GM23338 (cell line): ENCODE results near the gene CCDC69. TPM values are rescaled to one million over a fixed set of nuclear protein-coding genes. Genes with fewer than 3 reads are reported as not detected.

ENCODE experiments used
- ATAC-seq: fragments of 200-7000 bp; cut with Tn5 transposase; 3 replicates; pipeline ENCODE4 v1.9.1; 2020
- DNase-seq: peaks from one replicate; pipeline ENCODE4 v3.0.0-alpha.2; 2015; ENCODE audit warnings: low spot score
- H2AFZ ChIP-seq: fragments of 200-600 bp; sonication (generic); 2 replicates; pipeline ENCODE4 v1.8.0; 2016; ENCODE audit warnings: antibody characterized with exemption, mild to moderate bottlenecking, moderate library complexity
- H3F3A ChIP-seq: fragments of 200-600 bp; sonication (generic); replicated peaks from 2 replicates; pipeline ENCODE4 v1.8.0; 2017; ENCODE audit warnings: antibody characterized with exemption, mixed run types, low read depth
- H3K27ac ChIP-seq: fragments of 200-600 bp; sonication (generic); 2 replicates; pipeline ENCODE4 v1.6.1; 2016; ENCODE audit warnings: low read depth
- H3K27me3 ChIP-seq: fragments of 200-600 bp; sonication (generic); 2 replicates; pipeline ENCODE4 v1.8.0; 2016; ENCODE audit warnings: mild to moderate bottlenecking, mixed run types, moderate library complexity; ENCODE audit not compliant: insufficient read depth
- H3K36me3 ChIP-seq: fragments of 200-600 bp; sonication (generic); 2 replicates; pipeline ENCODE4 v1.8.0; 2016; ENCODE audit warnings: mild to moderate bottlenecking; ENCODE audit not compliant: insufficient read depth
- H3K4me1 ChIP-seq: fragments of 200-600 bp; sonication (generic); 2 replicates; pipeline ENCODE4 v1.8.0; 2016; ENCODE audit warnings: mild to moderate bottlenecking, moderate library complexity; ENCODE audit not compliant: insufficient read depth
- H3K4me2 ChIP-seq: fragments of 200-600 bp; sonication (generic); 2 replicates; pipeline ENCODE4 v1.7.1; 2017; ENCODE audit warnings: mixed run types
- H3K4me3 ChIP-seq: fragments of 200-600 bp; sonication (generic); 2 replicates; pipeline ENCODE4 v1.6.1; 2016; ENCODE audit warnings: mixed run types
- H3K79me2 ChIP-seq: fragments of 200-600 bp; sonication (generic); replicated peaks from 2 replicates; pipeline ENCODE4 v1.8.0; 2017; ENCODE audit warnings: mild to moderate bottlenecking; ENCODE audit not compliant: insufficient read depth
- H3K9me2 ChIP-seq: fragments of 200-600 bp; sonication (generic); 2 replicates; pipeline ENCODE4 v1.8.0; 2017; ENCODE audit not compliant: insufficient read depth
- H4K20me1 ChIP-seq: fragments of 200-600 bp; sonication (generic); replicated peaks from 2 replicates; pipeline ENCODE4 v1.8.0; 2017; ENCODE audit warnings: mild to moderate bottlenecking; ENCODE audit not compliant: insufficient read depth
- H3K27ac Mint-ChIP-seq: 2 replicates; pipeline ENCODE4 v1.8.0; 2020; ENCODE audit warnings: inconsistent platforms, mild to moderate bottlenecking, moderate library complexity, mixed read lengths
- H3K27me3 Mint-ChIP-seq: 3 replicates; pipeline ENCODE4 v1.8.0; 2022; ENCODE audit warnings: low read depth, mild to moderate bottlenecking, moderate library complexity, mixed read lengths, inconsistent platforms; ENCODE audit not compliant: insufficient read depth, poor library complexity
- H3K36me3 Mint-ChIP-seq: 3 replicates; pipeline ENCODE4 v1.8.0; 2021; ENCODE audit warnings: low read depth, mild to moderate bottlenecking, inconsistent platforms, moderate library complexity, mixed read lengths
- H3K4me1 Mint-ChIP-seq: 3 replicates; pipeline ENCODE4 v1.8.0; 2020; ENCODE audit warnings: mild to moderate bottlenecking, inconsistent platforms, mixed read lengths
- H3K4me3 Mint-ChIP-seq: 3 replicates; pipeline ENCODE4 v1.8.0; 2021; ENCODE audit warnings: moderate library complexity, mild to moderate bottlenecking, inconsistent platforms, mixed read lengths
- H3K9me3 Mint-ChIP-seq: 3 replicates; pipeline ENCODE4 v1.8.0; 2020; ENCODE audit warnings: moderate library complexity, mild to moderate bottlenecking, inconsistent platforms, mixed read lengths
- CREB1 ChIP-seq: fragments of 250-450 bp; sonication (Bioruptor Pico); IDR thresholded peaks from 2 replicates; pipeline ENCODE4 v1.5.0; 2020; ENCODE audit warnings: low read depth, mild to moderate bottlenecking, moderate library complexity
- EZH2 ChIP-seq: fragments of 200-600 bp; sonication (generic); IDR thresholded peaks from one replicate; pipeline ENCODE4 v1.8.0; 2017; ENCODE audit warnings: antibody characterized with exemption, mild to moderate bottlenecking, low read depth; ENCODE audit not compliant: unreplicated experiment
- EZH2phosphoT487 ChIP-seq: fragments of 200-600 bp; sonication (generic); IDR thresholded peaks from one replicate; pipeline ENCODE4 v1.8.1; 2018; ENCODE audit warnings: antibody characterized with exemption; ENCODE audit not compliant: unreplicated experiment
- JUNB ChIP-seq: IDR thresholded peaks from one replicate; pipeline ENCODE4 v1.6.1; 2016; ENCODE audit warnings: antibody characterized with exemption; ENCODE audit not compliant: unreplicated experiment
- NANOG ChIP-seq: IDR thresholded peaks from 2 replicates; pipeline ENCODE4 v1.6.1; 2016; ENCODE audit warnings: antibody characterized with exemption, borderline replicate concordance
- POLR2AphosphoS5 ChIP-seq: IDR thresholded peaks from 2 replicates; pipeline ENCODE4 v1.6.1; 2016; ENCODE audit warnings: antibody characterized with exemption, low read depth
- REST ChIP-seq: IDR thresholded peaks from one replicate; pipeline ENCODE4 v1.6.1; 2018; ENCODE audit warnings: antibody characterized with exemption; ENCODE audit not compliant: unreplicated experiment
- STAT1 ChIP-seq: IDR thresholded peaks from one replicate; pipeline ENCODE4 v1.6.1; 2016; ENCODE audit warnings: antibody characterized with exemption; ENCODE audit not compliant: unreplicated experiment
- ZNF114 ChIP-seq: fragments of 250-450 bp; sonication (Bioruptor Pico); IDR thresholded peaks from 2 replicates; pipeline ENCODE4 v1.5.0; 2020; ENCODE audit warnings: mild to moderate bottlenecking, moderate library complexity
- ZNF331 ChIP-seq: fragments of 250-450 bp; sonication (Bioruptor Pico); IDR thresholded peaks from 2 replicates; pipeline ENCODE4 v1.5.0; 2020; ENCODE audit warnings: low read depth, mild to moderate bottlenecking, moderate library complexity
- polyA plus RNA-seq: library from polyadenylated mRNA; unstranded; fragments of >200 nt; fragmentation: Nextera tagmentation; extraction: Ambion mirVana; gene quantifications from 2 replicates; pipeline ENCODE4 v1.2.1, GENCODE V29; 2016
- total RNA-seq: library from RNA; depleted of rRNA; stranded (reverse); fragments of >200 nt; shearing (Covaris generic); gene quantifications from 2 replicates; pipeline ENCODE4 v1.2.3, GENCODE V29; 2014
- TF ChIP-seq, protein P1 (sequence below), 2 experiments: fragments of 200-600 bp in 1 of 2; sonication (generic) in 1 of 2; conservative IDR thresholded peaks; 2 replicates each; pipeline versions ENCODE4 v1.5.1 to v1.6.1; 2016 to 2017; ENCODE audit warnings: antibody characterized with exemption in 2 of 2, low read depth in 2 of 2, mild to moderate bottlenecking in 2 of 2, moderate library complexity in 1 of 2
- TF ChIP-seq, protein P2 (sequence below): IDR thresholded peaks from 2 replicates; pipeline ENCODE4 v1.6.1; 2016; ENCODE audit warnings: antibody characterized with exemption
- TF ChIP-seq, protein P3 (sequence below): fragments of 250-450 bp; sonication (Bioruptor Pico); IDR thresholded peaks from 2 replicates; pipeline ENCODE4 v1.5.0; 2020; ENCODE audit warnings: mild to moderate bottlenecking, moderate library complexity

Gene CCDC69
- total and polyA plus RNA-seq, 2 experiments from 2014 or later = 2.7 to 5.3 TPM

- H2AFZ ChIP-seq = no peak overlapping the region
- H3K79me2 ChIP-seq = no peaks in the 10 kb centered on the region
- no peaks in the 10 kb centered on the region for H3K27me3 ChIP-seq
- Mint-ChIP-seq H3K4me3 (no peak overlapping the region), H3K4me1 (no peaks in the 10 kb centered on the region), H3K27ac (no peak overlapping the region), H3K36me3 (no peaks in the 10 kb centered on the region), H3K9me3 (no peaks in the 10 kb centered on the region), H3K27me3 (no peaks in the 10 kb centered on the region)
- H3F3A ChIP-seq = no peaks in the 10 kb centered on the region
- TF ChIP-seq, protein P1, sequence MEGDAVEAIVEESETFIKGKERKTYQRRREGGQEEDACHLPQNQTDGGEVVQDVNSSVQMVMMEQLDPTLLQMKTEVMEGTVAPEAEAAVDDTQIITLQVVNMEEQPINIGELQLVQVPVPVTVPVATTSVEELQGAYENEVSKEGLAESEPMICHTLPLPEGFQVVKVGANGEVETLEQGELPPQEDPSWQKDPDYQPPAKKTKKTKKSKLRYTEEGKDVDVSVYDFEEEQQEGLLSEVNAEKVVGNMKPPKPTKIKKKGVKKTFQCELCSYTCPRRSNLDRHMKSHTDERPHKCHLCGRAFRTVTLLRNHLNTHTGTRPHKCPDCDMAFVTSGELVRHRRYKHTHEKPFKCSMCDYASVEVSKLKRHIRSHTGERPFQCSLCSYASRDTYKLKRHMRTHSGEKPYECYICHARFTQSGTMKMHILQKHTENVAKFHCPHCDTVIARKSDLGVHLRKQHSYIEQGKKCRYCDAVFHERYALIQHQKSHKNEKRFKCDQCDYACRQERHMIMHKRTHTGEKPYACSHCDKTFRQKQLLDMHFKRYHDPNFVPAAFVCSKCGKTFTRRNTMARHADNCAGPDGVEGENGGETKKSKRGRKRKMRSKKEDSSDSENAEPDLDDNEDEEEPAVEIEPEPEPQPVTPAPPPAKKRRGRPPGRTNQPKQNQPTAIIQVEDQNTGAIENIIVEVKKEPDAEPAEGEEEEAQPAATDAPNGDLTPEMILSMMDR (conservative IDR thresholded peaks at IDR 0.05; ENCODE audit: low read depth in 2 of 2) = no peak
- TF ChIP-seq NANOG (no peak), EZH2phosphoT487 (no peak), JUNB (no peak), EZH2 (no peak), STAT1 (no peak), POLR2AphosphoS5 (no peak), ZNF114 (CRISPR knock-in tag) (no peak), REST (no peak), ZNF331 (no peak), CREB1 (CRISPR knock-in tag) (no peak)
- TF ChIP-seq, protein P2, sequence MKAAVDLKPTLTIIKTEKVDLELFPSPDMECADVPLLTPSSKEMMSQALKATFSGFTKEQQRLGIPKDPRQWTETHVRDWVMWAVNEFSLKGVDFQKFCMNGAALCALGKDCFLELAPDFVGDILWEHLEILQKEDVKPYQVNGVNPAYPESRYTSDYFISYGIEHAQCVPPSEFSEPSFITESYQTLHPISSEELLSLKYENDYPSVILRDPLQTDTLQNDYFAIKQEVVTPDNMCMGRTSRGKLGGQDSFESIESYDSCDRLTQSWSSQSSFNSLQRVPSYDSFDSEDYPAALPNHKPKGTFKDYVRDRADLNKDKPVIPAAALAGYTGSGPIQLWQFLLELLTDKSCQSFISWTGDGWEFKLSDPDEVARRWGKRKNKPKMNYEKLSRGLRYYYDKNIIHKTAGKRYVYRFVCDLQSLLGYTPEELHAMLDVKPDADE = no peak
- TF ChIP-seq, protein P3, sequence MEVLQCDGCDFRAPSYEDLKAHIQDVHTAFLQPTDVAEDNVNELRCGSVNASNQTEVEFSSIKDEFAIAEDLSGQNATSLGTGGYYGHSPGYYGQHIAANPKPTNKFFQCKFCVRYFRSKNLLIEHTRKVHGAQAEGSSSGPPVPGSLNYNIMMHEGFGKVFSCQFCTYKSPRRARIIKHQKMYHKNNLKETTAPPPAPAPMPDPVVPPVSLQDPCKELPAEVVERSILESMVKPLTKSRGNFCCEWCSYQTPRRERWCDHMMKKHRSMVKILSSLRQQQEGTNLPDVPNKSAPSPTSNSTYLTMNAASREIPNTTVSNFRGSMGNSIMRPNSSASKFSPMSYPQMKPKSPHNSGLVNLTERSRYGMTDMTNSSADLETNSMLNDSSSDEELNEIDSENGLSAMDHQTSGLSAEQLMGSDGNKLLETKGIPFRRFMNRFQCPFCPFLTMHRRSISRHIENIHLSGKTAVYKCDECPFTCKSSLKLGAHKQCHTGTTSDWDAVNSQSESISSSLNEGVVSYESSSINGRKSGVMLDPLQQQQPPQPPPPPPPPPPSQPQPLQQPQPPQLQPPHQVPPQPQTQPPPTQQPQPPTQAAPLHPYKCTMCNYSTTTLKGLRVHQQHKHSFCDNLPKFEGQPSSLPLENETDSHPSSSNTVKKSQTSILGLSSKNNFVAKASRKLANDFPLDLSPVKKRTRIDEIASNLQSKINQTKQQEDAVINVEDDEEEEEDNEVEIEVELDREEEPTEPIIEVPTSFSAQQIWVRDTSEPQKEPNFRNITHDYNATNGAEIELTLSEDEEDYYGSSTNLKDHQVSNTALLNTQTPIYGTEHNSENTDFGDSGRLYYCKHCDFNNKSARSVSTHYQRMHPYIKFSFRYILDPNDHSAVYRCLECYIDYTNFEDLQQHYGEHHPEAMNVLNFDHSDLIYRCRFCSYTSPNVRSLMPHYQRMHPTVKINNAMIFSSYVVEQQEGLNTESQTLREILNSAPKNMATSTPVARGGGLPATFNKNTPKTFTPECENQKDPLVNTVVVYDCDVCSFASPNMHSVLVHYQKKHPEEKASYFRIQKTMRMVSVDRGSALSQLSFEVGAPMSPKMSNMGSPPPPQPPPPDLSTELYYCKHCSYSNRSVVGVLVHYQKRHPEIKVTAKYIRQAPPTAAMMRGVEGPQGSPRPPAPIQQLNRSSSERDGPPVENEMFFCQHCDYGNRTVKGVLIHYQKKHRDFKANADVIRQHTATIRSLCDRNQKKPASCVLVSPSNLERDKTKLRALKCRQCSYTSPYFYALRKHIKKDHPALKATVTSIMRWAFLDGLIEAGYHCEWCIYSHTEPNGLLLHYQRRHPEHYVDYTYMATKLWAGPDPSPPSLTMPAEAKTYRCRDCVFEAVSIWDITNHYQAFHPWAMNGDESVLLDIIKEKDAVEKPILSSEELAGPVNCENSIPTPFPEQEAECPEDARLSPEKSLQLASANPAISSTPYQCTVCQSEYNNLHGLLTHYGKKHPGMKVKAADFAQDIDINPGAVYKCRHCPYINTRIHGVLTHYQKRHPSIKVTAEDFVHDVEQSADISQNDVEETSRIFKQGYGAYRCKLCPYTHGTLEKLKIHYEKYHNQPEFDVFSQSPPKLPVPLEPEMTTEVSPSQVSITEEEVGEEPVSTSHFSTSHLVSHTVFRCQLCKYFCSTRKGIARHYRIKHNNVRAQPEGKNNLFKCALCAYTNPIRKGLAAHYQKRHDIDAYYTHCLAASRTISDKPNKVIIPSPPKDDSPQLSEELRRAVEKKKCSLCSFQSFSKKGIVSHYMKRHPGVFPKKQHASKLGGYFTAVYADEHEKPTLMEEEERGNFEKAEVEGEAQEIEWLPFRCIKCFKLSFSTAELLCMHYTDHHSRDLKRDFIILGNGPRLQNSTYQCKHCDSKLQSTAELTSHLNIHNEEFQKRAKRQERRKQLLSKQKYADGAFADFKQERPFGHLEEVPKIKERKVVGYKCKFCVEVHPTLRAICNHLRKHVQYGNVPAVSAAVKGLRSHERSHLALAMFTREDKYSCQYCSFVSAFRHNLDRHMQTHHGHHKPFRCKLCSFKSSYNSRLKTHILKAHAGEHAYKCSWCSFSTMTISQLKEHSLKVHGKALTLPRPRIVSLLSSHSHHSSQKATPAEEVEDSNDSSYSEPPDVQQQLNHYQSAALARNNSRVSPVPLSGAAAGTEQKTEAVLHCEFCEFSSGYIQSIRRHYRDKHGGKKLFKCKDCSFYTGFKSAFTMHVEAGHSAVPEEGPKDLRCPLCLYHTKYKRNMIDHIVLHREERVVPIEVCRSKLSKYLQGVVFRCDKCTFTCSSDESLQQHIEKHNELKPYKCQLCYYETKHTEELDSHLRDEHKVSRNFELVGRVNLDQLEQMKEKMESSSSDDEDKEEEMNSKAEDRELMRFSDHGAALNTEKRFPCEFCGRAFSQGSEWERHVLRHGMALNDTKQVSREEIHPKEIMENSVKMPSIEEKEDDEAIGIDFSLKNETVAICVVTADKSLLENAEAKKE (CRISPR knock-in tag) = no peak
- DNase-seq (no peak), ATAC-seq (no peak)
- no peaks in the 10 kb centered on the region for H3K9me2 ChIP-seq
- no peaks in the 10 kb centered on the region for H4K20me1 ChIP-seq
- no peak overlapping the region for H3K4me3 ChIP-seq
- no peaks in the 10 kb centered on the region for H3K36me3 ChIP-seq
- no peaks in the 10 kb centered on the region for H3K4me1 ChIP-seq
- no peak overlapping the region for H3K27ac ChIP-seq
- H3K4me2 ChIP-seq = no peak overlapping the region
Measured at GRCh38 chr5:151205411-151205810, 18.5 kb downstream of the CCDC69 start.
